HepG2 (cell line): Measurements from ENCODE around the gene BPHL. TPM values are rescaled to one million over a fixed set of nuclear protein-coding genes. Genes with fewer than 3 reads are reported as not detected.
A peak's percentile ranks its signal among the peaks of the same experiment; 100 is the strongest.

Source experiments
- ATAC-seq: fragments of 200-7000 bp; cut with Tn5 transposase; 3 replicates; pipeline ENCODE4 v1.9.1; 2020; ENCODE audit warnings: mild to moderate bottlenecking, moderate library complexity
- BruUV-seq: library from RNA; stranded (reverse); fragments of 400-500 nt; replicated peaks from 2 replicates; lab custom pipeline; 2021; lab: Mats Ljungman, UMichigan
- CTCF ChIA-PET: fragments of 300-600 bp; formaldehyde crosslinking; extraction: SDS; loops from one replicate; lab custom pipeline; 2021; ENCODE audit warnings: low total read pairs, inconsistent platforms, low intra/inter-chr PET ratio; lab: Yijun Ruan, JAX
- POLR2A ChIA-PET: fragments of 350-600 bp; sonication (Branson Sonifier 250); formaldehyde crosslinking; loops from one replicate; lab custom pipeline; 2020; ENCODE audit warnings: antibody characterized with exemption, inconsistent platforms; lab: Yijun Ruan, JAX
- DNase-seq: peaks from one replicate; pipeline ENCODE4 v3.0.0-alpha.2; 2015; ENCODE audit warnings: low spot score
- FAIRE-seq: peaks from 3 replicates; lab custom pipeline; 2011; peaks lifted over from hg19 to GRCh38; lab: Jason Lieb, UNC
- H2AFZ ChIP-seq: one replicate; pipeline ENCODE4 v1.6.1; 2011; ENCODE audit warnings: low read length, inconsistent platforms
- H3K27ac ChIP-seq: fragments of 300-600 bp; 3 replicates; pipeline ENCODE4 v1.8.0; 2011; ENCODE audit warnings: mixed run types, mild to moderate bottlenecking, mixed read lengths, low read length, inconsistent platforms; ENCODE audit not compliant: insufficient read depth; ENCODE audit errors: extremely low read length
- H3K27me3 ChIP-seq, 2 experiments: fragments of 200-600 bp in 1 of 2; 2 replicates in 1 of 2; 3 replicates in 1 of 2; pipeline versions ENCODE4 v1.6.0 to v1.8.0; 2011; ENCODE audit warnings: low read length in 2 of 2, mild to moderate bottlenecking in 2 of 2, moderate library complexity in 2 of 2, inconsistent platforms in 1 of 2; ENCODE audit not compliant: insufficient read depth in 2 of 2, control insufficient read depth in 1 of 2
- H3K36me3 ChIP-seq, 2 experiments: fragments of 200-600 bp in 1 of 2; replicated peaks in 1 of 2; 2 replicates in 1 of 2; 3 replicates in 1 of 2; pipeline versions ENCODE4 v1.5.1 to v1.8.0; 2011; ENCODE audit warnings: low read length in 2 of 2, inconsistent platforms in 1 of 2; ENCODE audit not compliant: insufficient read depth in 2 of 2, control insufficient read depth in 1 of 2
- H3K4me1 ChIP-seq: 2 replicates; pipeline ENCODE4 v1.5.1; 2012; ENCODE audit warnings: low read length, inconsistent platforms; ENCODE audit not compliant: insufficient read depth
- H3K4me2 ChIP-seq: 2 replicates; pipeline ENCODE4 v1.6.0; 2011; ENCODE audit warnings: low read depth, low read length, inconsistent platforms
- H3K4me3 ChIP-seq, 3 experiments: fragments of 200-600 bp in 1 of 3; sonication (generic), shearing (Covaris generic) in 1 of 3; replicated peaks in 1 of 3; 2 replicates each; pipeline ENCODE4 v1.5.1; 2011 to 2016; ENCODE audit warnings: low read length in 3 of 3, inconsistent platforms in 2 of 3, low read depth in 2 of 3, mild to moderate bottlenecking in 2 of 3, control low read depth in 1 of 3, mixed read lengths in 1 of 3; ENCODE audit not compliant: insufficient read depth in 1 of 3
- H3K79me2 ChIP-seq: one replicate; pipeline ENCODE4 v1.6.1; 2011; ENCODE audit warnings: low read length, inconsistent platforms; ENCODE audit not compliant: insufficient read depth
- H3K9ac ChIP-seq: 2 replicates; pipeline ENCODE4 v1.6.0; 2011; ENCODE audit warnings: mild to moderate bottlenecking, low read depth, low read length, inconsistent platforms; ENCODE audit not compliant: insufficient read depth
- H3K9me3 ChIP-seq: 2 replicates; pipeline ENCODE4 v1.5.1; 2012; ENCODE audit warnings: mild to moderate bottlenecking, low read length
- H4K20me1 ChIP-seq: 2 replicates; pipeline ENCODE4 v1.6.0; 2011; ENCODE audit warnings: inconsistent platforms, mild to moderate bottlenecking, low read length, moderate library complexity; ENCODE audit not compliant: insufficient read depth
- ATF6 ChIP-seq: sonication (generic); formaldehyde crosslinking; conservative IDR thresholded peaks from 2 replicates; pipeline ENCODE4 v1.4.0; 2020; ENCODE audit warnings: missing genetic modification reagents
- FLYWCH1 ChIP-seq: sonication (generic); formaldehyde crosslinking; IDR thresholded peaks from 2 replicates; pipeline ENCODE4 v1.8.1; 2023; ENCODE audit warnings: mild to moderate bottlenecking, missing genetic modification reagents
- FOXO4 ChIP-seq: sonication (generic); formaldehyde crosslinking; conservative IDR thresholded peaks from 2 replicates; pipeline ENCODE4 v1.8.1; 2023; ENCODE audit warnings: missing genetic modification reagents
- GFI1 ChIP-seq: sonication (generic); formaldehyde crosslinking; IDR thresholded peaks from 2 replicates; pipeline ENCODE4 v1.5.0; 2020; ENCODE audit warnings: missing genetic modification reagents, mild to moderate bottlenecking, borderline replicate concordance
- GPBP1L1 ChIP-seq: sonication (generic); formaldehyde crosslinking; IDR thresholded peaks from 2 replicates; pipeline ENCODE4 v1.5.0; 2020; ENCODE audit warnings: mild to moderate bottlenecking, missing genetic modification reagents
- NCOA1 ChIP-seq: sonication (generic); formaldehyde crosslinking; IDR thresholded peaks from 2 replicates; pipeline ENCODE4 v1.9.0; 2021; ENCODE audit warnings: missing genetic modification reagents
- NFIC ChIP-seq: IDR thresholded peaks from 2 replicates; pipeline ENCODE4 v1.6.1; 2012; ENCODE audit warnings: mild to moderate bottlenecking, low read length, inconsistent platforms
- PITX1 ChIP-seq: sonication (generic); formaldehyde crosslinking; IDR thresholded peaks from 2 replicates; pipeline ENCODE4 v1.5.1; 2020; ENCODE audit warnings: mild to moderate bottlenecking, missing genetic modification reagents
- RFXANK ChIP-seq: IDR thresholded peaks from 2 replicates; pipeline ENCODE4 v1.6.1; 2016
- STAT6 ChIP-seq: sonication (generic); formaldehyde crosslinking; IDR thresholded peaks from 2 replicates; pipeline ENCODE4 v1.4.0; 2020; ENCODE audit warnings: missing genetic modification reagents, mild to moderate bottlenecking, borderline replicate concordance
- TMF1 ChIP-seq: sonication (generic); formaldehyde crosslinking; IDR thresholded peaks from 2 replicates; pipeline ENCODE4 v1.8.1; 2022; ENCODE audit warnings: low read depth, missing genetic modification reagents
- ZBTB7A ChIP-seq: sonication (generic); formaldehyde crosslinking; IDR thresholded peaks from 2 replicates; pipeline ENCODE4 v1.8.0; 2022; ENCODE audit warnings: mild to moderate bottlenecking, missing genetic modification reagents
- ZMYM2 ChIP-seq: sonication (generic); formaldehyde crosslinking; IDR thresholded peaks from 2 replicates; pipeline ENCODE4 v1.8.0; 2022; ENCODE audit warnings: mild to moderate bottlenecking, missing genetic modification reagents
- ZNF10 ChIP-seq: sonication (generic); formaldehyde crosslinking; IDR thresholded peaks from 2 replicates; pipeline ENCODE4 v1.4.0; 2020; ENCODE audit warnings: mild to moderate bottlenecking, low read depth, missing genetic modification reagents, borderline replicate concordance
- ZNF792 ChIP-seq: IDR thresholded peaks from 2 replicates; pipeline ENCODE4 v1.6.1; 2016
- WGBS: methylation state at CpG from one replicate; pipeline ENCODE4 v1.1.6; 2017; ENCODE audit warnings: low lambda C conversion rate; 5-methylcytosine and 5-hydroxymethylcytosine counted together
- in situ Hi-C: cut with HindIII; loops from 2 replicates; pipeline ENCODE4 v1.10.0; 2017; ENCODE audit warnings: low pct_unique_long_range_greater_than_20kb; ENCODE audit not compliant: extremely low pct_ligation_motif_present
- intact Hi-C: fragments of 100-400 bp; cut with micrococcal nuclease; formaldehyde crosslinking; loops from one replicate; pipeline ENCODE4 v1.10.0; 2022; ENCODE audit not compliant: unreplicated experiment
- polyA plus RNA-seq, 8 experiments: library from polyadenylated mRNA; depleted of rRNA in 3 of 8; stranded (reverse) in 7 of 8; unstranded in 1 of 8; fragments of >200 nt; fragmentation: Illumina TruSeq in 4 of 8; extraction: Trizol in 4 of 8; gene quantifications; 2 replicates each; pipeline versions ENCODE4 v1.2.1 to v1.2.3, GENCODE V29; 2011 to 2016; ENCODE audit warnings: low read depth in 4 of 8, missing spikeins in 1 of 8, mixed read lengths in 1 of 8; ENCODE audit not compliant: insufficient read depth in 1 of 8
- total RNA-seq, 5 experiments: library from RNA; depleted of rRNA; stranded (reverse); fragments of >200 nt; fragmentation: Illumina TruSeq; extraction: Trizol; gene quantifications; 2 replicates each; pipeline ENCODE4 v1.2.3, GENCODE V29; 2016; ENCODE audit warnings: low read depth in 1 of 5

BPHL gene
- total and polyA plus RNA-seq, 2 of the 13 experiments (the other 11 are each of a cell fraction or from before 2014, with no cell fraction given): 37.8 to 39.5 TPM

GRCh38 chr6:3117912-3118352 is 579 bp upstream of the BPHL start:
- FAIRE-seq (peak; percentile 67), DNase-seq (no peak), ATAC-seq (peak; percentile 8)
- H3K27ac ChIP-seq: peak overlapping the region; percentile 88
- ChIA-PET POLR2A (interaction anchor here (0.7 to 3.3 kb wide), 19 partner anchors 10 to 903 kb away, joined by 3 to 21 read pairs (median 7); partner anchors contain the start of genes NQO2, PSMG4, RIPK1 and SERPINB1), CTCF (no interaction called here)
- 10% methylated on average over 8 of the region's 8 CpGs for WGBS
- peak overlapping the region; percentile 88 for H3K4me2 ChIP-seq
- peak overlapping the region; percentile 82 to 84 (median 84) for H3K4me3 ChIP-seq
- peaks cover 6 to 16% of the 10 kb centered on the region in 2 experiments for H3K36me3 ChIP-seq
- peak overlapping the region; percentile 78 for H2AFZ ChIP-seq
- intact Hi-C loops: loop anchor here (2.0 to 10.0 kb wide), 4 partner anchors 21 to 133 kb away; partner anchors contain the start of gene RIPK1
- H3K9me3 ChIP-seq: no peaks in the 10 kb centered on the region
- TSS peak; percentile 86 for BruUV-seq
- H3K79me2 ChIP-seq: peaks cover 11% of the 10 kb centered on the region
- in situ Hi-C loops: no loop called here
- H4K20me1 ChIP-seq: no peaks in the 10 kb centered on the region
- peak overlapping the region; percentile 87 for H3K9ac ChIP-seq
- H3K4me1 ChIP-seq: peaks cover 35% of the 10 kb centered on the region
- H3K27me3 ChIP-seq: no peaks in the 10 kb centered on the region; a peak in 1 of 5 replicates
- TF ChIP-seq GPBP1L1 (no peak), NCOA1 (CRISPR knock-in tag) (0 out of 2 replicates have a peak, but pooled peaks have one; percentile 75), FOXO4 (0 out of 2 replicates have a peak, but pooled peaks have one; percentile 91), ZNF792 (CRISPR knock-in tag) (no peak), STAT6 (0 out of 2 replicates have a peak, but pooled peaks have one; percentile 25), FLYWCH1 (CRISPR knock-in tag) (0 out of 2 replicates have a peak, but pooled peaks have one; percentile 54), RFXANK (0 out of 2 replicates have a peak, but pooled peaks have one; percentile 2), ZMYM2 (peak; percentile 73; the same call in 1 of the 2 replicates), PITX1 (CRISPR knock-in tag) (no peak), ATF6 (CRISPR knock-in tag) (0 out of 2 replicates have a peak, but pooled peaks have one; percentile 7), GFI1 (0 out of 2 replicates have a peak, but pooled peaks have one; percentile 50), ZBTB7A (no peak), ZNF10 (CRISPR knock-in tag) (no peak), TMF1 (CRISPR knock-in tag) (no peak), NFIC (no peak)
